Thyroid gland (tissue), 4 donors: ENCODE data around the gene TRPM1. TPM values are rescaled to one million over a fixed set of nuclear protein-coding genes. Genes with fewer than 3 reads are reported as not detected.
A peak's percentile ranks its signal among the peaks of the same experiment; 100 is the strongest.

Experiments used
- DNase-seq, 2 donors: peaks; one replicate each; pipeline ENCODE4 v3.0.0-alpha.2; 2019
- H3K27ac ChIP-seq, 3 donors: fragments of 200-600 bp; sonication (generic); 1 replicate in 2 of 3; 2 replicates in 1 of 3; pipeline ENCODE4 v1.5.1; 2016 to 2019; ENCODE audit warnings: mild to moderate bottlenecking in 1 of 3, moderate library complexity in 1 of 3
- H3K27me3 ChIP-seq: fragments of 200-600 bp; sonication (generic); one replicate; pipeline ENCODE4 v1.5.1; 2019
- H3K36me3 ChIP-seq, 2 donors: fragments of 200-600 bp; sonication (generic); one replicate each; pipeline ENCODE4 v1.5.1; 2016 to 2019
- H3K4me1 ChIP-seq, 2 donors: fragments of 200-600 bp; sonication (generic); one replicate each; pipeline ENCODE4 v1.5.1; 2017 to 2019
- H3K4me3 ChIP-seq, 3 donors: fragments of 200-600 bp; sonication (generic); replicated peaks in 1 of 3; 1 replicate in 2 of 3; 2 replicates in 1 of 3; pipeline ENCODE4 v1.5.1; 2016; ENCODE audit warnings: mild to moderate bottlenecking in 1 of 3
- H3K9me3 ChIP-seq: fragments of 200-600 bp; sonication (generic); one replicate; pipeline ENCODE4 v1.5.1; 2017
- POLR2A ChIP-seq, 2 donors: fragments of 450-650 bp; IDR thresholded peaks; one replicate each; pipeline ENCODE4 v1.6.1; 2017; ENCODE audit warnings: antibody characterized with exemption in 2 of 2, mild to moderate bottlenecking in 2 of 2, moderate library complexity in 1 of 2
- WGBS, 2 donors: methylation state at CpG; one replicate each; pipeline ENCODE4 v1.1.5; 2017; 5-methylcytosine and 5-hydroxymethylcytosine counted together
- intact Hi-C: fragments of 100-400 bp; cut with DNase I; formaldehyde crosslinking; loops from one replicate; pipeline ENCODE4 v1.15.1; 2023
- total RNA-seq, 4 donors: library from RNA; depleted of rRNA; stranded (reverse); fragments of >200 nt; gene quantifications; one replicate each; pipeline ENCODE4 v1.2.3, GENCODE V29; 2016
- TF ChIP-seq, protein P1 (sequence below), 6 experiments: fragments of 200-600 bp in 3 of 6; fragments of 450-650 bp in 3 of 6; sonication (generic) in 3 of 6; IDR thresholded peaks; one replicate each; pipeline ENCODE4 v1.5.1; 2016 to 2019; ENCODE audit warnings: antibody characterized with exemption in 6 of 6, mild to moderate bottlenecking in 2 of 6, inconsistent platforms in 1 of 6, moderate library complexity in 1 of 6

TRPM1 gene
- total RNA-seq, 4 donors from 2014 or later = not detected

DNA sequence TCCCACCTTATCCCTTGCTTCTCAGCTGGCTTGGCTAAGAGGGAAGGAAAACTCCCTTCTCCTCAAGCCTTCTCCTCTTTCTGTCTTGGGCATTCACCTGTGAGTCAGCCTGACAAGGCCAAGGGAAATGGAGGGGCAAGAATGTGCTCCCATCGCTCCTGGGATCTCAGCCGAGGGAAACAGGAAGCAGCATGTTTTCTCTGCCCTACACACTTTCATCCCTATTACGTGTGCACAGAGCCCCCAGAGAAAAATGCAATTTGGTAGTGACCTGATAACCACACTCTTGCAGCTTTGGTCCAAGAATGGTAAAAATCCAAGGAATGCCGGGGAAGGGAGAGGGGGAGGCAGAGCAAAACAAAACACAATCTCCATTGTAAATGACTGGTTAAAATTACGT lies 77.2 kb downstream of the TRPM1 start:
- H3K27ac ChIP-seq = peak overlapping the region in 1 of 3 donors; percentile 39
- intact Hi-C loops = no loop called here
- no peak overlapping the region for H3K4me3 ChIP-seq
- H3K27me3 ChIP-seq = no peaks in the 10 kb centered on the region
- H3K36me3 ChIP-seq = no peaks in the 10 kb centered on the region
- 11 to 21% methylated on average over 5 of the region's 5 CpGs for WGBS, 2 donors
- peaks cover 10 to 11% of the 10 kb centered on the region in 2 donors for H3K4me1 ChIP-seq
- no peak for TF ChIP-seq POLR2A (IDR thresholded peaks at IDR 0.05)
- TF ChIP-seq, protein P1, sequence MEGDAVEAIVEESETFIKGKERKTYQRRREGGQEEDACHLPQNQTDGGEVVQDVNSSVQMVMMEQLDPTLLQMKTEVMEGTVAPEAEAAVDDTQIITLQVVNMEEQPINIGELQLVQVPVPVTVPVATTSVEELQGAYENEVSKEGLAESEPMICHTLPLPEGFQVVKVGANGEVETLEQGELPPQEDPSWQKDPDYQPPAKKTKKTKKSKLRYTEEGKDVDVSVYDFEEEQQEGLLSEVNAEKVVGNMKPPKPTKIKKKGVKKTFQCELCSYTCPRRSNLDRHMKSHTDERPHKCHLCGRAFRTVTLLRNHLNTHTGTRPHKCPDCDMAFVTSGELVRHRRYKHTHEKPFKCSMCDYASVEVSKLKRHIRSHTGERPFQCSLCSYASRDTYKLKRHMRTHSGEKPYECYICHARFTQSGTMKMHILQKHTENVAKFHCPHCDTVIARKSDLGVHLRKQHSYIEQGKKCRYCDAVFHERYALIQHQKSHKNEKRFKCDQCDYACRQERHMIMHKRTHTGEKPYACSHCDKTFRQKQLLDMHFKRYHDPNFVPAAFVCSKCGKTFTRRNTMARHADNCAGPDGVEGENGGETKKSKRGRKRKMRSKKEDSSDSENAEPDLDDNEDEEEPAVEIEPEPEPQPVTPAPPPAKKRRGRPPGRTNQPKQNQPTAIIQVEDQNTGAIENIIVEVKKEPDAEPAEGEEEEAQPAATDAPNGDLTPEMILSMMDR (IDR thresholded peaks at IDR 0.05) = no peak
- no peaks in the 10 kb centered on the region for H3K9me3 ChIP-seq
- DNase-seq = peak in 1 of 2 donors; percentile 18

DNA sequence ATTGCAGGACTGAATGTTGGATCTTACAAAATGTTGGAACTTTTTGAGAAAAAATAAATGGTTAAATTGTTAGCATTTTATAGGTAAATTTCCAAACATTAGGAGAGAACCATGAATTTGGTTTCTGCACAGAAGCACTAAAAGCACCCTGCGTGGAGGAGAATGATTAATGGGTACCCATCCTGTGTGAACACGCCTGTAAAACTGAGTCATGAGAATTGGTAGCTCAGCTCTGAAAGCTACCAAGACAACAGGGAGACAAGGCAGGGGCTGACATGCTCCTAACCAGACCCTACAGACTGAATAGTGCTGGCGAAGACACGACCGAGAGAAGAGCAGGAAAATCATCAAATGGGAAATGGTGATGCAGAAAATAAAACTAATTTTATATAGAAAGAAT lies 77.7 kb downstream of the TRPM1 start:
- H3K4me1 ChIP-seq = peaks cover 10 to 11% of the 10 kb centered on the region in 2 donors
- 90 to 93% methylated on average over 5 of the region's 5 CpGs for WGBS, 2 donors
- H3K27me3 ChIP-seq = no peaks in the 10 kb centered on the region
- peak overlapping the region in 1 of 3 donors; percentile 39 for H3K27ac ChIP-seq
- no peaks in the 10 kb centered on the region for H3K9me3 ChIP-seq
- H3K36me3 ChIP-seq = no peaks in the 10 kb centered on the region
- no peak overlapping the region for H3K4me3 ChIP-seq
- no peak for TF ChIP-seq POLR2A (IDR thresholded peaks at IDR 0.05)
- TF ChIP-seq, protein P1 (IDR thresholded peaks at IDR 0.05) = no peak
- intact Hi-C loops = no loop called here
- DNase-seq = no peak

DNA sequence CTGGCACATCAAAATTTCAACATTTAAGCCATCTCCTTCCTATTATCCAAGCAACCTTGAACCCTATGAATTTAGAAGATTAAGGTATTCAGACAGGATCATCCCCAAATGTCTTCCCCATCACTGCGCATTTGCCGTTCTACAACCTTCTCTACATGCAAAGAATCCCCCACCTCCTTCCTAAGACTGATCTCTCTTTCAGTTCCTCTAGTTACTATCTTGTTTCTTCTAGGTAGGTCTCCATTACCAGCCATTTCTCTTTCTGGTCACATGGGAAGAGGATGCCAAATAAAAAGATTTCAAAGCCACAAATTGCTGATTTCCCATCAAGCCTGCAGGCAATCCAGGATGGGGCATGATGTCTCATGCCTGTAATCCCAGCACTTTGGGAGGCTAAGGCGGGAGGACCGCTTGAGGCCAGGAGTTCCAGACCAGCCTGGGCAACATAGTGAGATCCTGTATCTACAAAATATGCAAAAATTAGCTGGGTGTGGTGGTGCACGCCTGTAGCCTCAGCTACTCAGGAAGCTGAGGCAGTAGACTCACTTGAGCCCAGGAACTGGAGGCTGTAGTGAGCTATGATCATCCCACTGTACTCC lies 80.4 kb downstream of the TRPM1 start:
- Histone ChIP-seq H3K9me3 (no peaks in the 10 kb centered on the region), H3K36me3 (no peaks in the 10 kb centered on the region), H3K4me3 (no peak overlapping the region), H3K27ac (no peak overlapping the region), H3K4me1 (peaks cover 10 to 11% of the 10 kb centered on the region in 2 donors), H3K27me3 (no peaks in the 10 kb centered on the region)
- no peak for DNase-seq
- WGBS, 2 donors = 96 to 99% methylated on average over 5 of the region's 5 CpGs
- intact Hi-C loops = no loop called here
- TF ChIP-seq, protein P1 (IDR thresholded peaks at IDR 0.05) = no peak
- TF ChIP-seq POLR2A (IDR thresholded peaks at IDR 0.05) = no peak

DNA sequence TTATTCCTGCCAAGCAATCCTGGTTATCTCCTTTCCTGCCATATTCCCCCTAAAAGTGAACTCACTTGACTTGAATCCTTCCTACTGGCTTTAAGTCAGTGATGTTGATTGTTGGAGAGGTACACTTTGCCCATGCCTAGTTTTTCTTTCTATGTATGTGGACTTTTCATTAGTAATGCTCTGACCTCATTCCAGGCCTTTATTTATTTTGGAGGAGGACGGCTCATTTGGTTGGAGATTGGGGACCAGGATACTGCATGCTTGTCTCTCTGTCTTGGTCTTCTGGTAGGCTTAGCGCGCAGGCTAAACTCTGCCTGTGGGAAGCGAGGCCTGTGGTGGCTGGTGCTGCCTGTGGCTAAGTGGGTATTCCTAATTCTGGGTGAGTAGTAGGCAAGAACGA lies 81.0 kb downstream of the TRPM1 start:
- H3K27me3 ChIP-seq = no peaks in the 10 kb centered on the region
- WGBS, 2 donors = 89 to 96% methylated on average over 5 of the region's 5 CpGs
- H3K9me3 ChIP-seq = no peaks in the 10 kb centered on the region
- H3K4me3 ChIP-seq = no peak overlapping the region
- no peak for DNase-seq
- TF ChIP-seq POLR2A (IDR thresholded peaks at IDR 0.05) = no peak
- TF ChIP-seq, protein P1 (IDR thresholded peaks at IDR 0.05) = no peak
- no peak overlapping the region for H3K27ac ChIP-seq
- peaks cover 10 to 11% of the 10 kb centered on the region in 2 donors for H3K4me1 ChIP-seq
- H3K36me3 ChIP-seq = no peaks in the 10 kb centered on the region
- intact Hi-C loops = no loop called here

DNA sequence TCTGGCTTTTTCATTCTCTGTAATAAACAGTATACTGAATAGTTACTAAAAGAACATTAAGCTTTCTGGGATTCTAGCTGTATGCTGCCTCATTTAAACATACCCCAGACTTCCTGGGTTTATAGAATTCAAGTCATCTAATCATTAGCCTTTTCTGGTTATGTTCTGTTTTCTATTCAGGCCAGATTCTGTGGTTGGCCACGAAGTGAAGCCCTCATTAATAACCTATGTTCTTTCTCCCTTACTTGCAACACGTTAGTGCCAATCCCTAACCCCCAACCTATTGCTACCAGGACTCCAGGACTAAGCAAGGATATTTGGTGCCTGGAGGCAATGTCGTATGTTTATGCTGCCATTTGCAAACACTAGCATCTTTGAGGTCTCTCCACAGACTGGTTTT lies 81.5 kb downstream of the TRPM1 start:
- Histone ChIP-seq H3K36me3 (no peaks in the 10 kb centered on the region), H3K27ac (no peak overlapping the region), H3K4me1 (peaks cover 11 to 13% of the 10 kb centered on the region in 2 donors), H3K27me3 (no peaks in the 10 kb centered on the region), H3K9me3 (no peaks in the 10 kb centered on the region), H3K4me3 (no peak overlapping the region)
- 85 to 94% methylated on average over 3 of the region's 3 CpGs for WGBS, 2 donors
- intact Hi-C loops = no loop called here
- DNase-seq = no peak
- TF ChIP-seq, protein P1 (IDR thresholded peaks at IDR 0.05) = no peak
- no peak for TF ChIP-seq POLR2A (IDR thresholded peaks at IDR 0.05)
